Ishikawa (cell line): ENCODE results near the gene BAIAP3.

Source experiments
- CEBPB ChIP-seq: IDR thresholded peaks from 2 replicates; pipeline ENCODE4 v1.6.1; 2012
- CREB1 ChIP-seq: IDR thresholded peaks from 2 replicates; pipeline ENCODE4 v1.6.1; 2012; ENCODE audit warnings: low read depth
- EGR1 ChIP-seq: IDR thresholded peaks from 2 replicates; pipeline ENCODE4 v1.6.1; 2012
- EP300 ChIP-seq: IDR thresholded peaks from 2 replicates; pipeline ENCODE4 v1.6.1; 2012; ENCODE audit warnings: borderline replicate concordance
- FOXM1 ChIP-seq: IDR thresholded peaks from 2 replicates; pipeline ENCODE4 v1.6.1; 2012; ENCODE audit warnings: low read depth, borderline replicate concordance
- MAX ChIP-seq: IDR thresholded peaks from 2 replicates; pipeline ENCODE4 v1.6.1; 2012
- NFIC ChIP-seq: IDR thresholded peaks from 2 replicates; pipeline ENCODE4 v1.6.1; 2012
- RAD21 ChIP-seq: IDR thresholded peaks from 2 replicates; pipeline ENCODE4 v1.6.1; 2012; ENCODE audit warnings: low read depth
- REST ChIP-seq: IDR thresholded peaks from 2 replicates; pipeline ENCODE4 v1.6.1; 2012; ENCODE audit warnings: low read depth, mild to moderate bottlenecking
- TAF1 ChIP-seq: IDR thresholded peaks from 2 replicates; pipeline ENCODE4 v1.6.1; 2012; ENCODE audit warnings: low read depth, mild to moderate bottlenecking
- TCF12 ChIP-seq: IDR thresholded peaks from 2 replicates; pipeline ENCODE4 v1.6.1; 2012; ENCODE audit warnings: low read depth
- TEAD4 ChIP-seq: IDR thresholded peaks from 2 replicates; pipeline ENCODE4 v1.6.1; 2012
- USF1 ChIP-seq: IDR thresholded peaks from 2 replicates; pipeline ENCODE4 v1.6.1; 2012
- YY1 ChIP-seq: IDR thresholded peaks from 2 replicates; pipeline ENCODE4 v1.6.1; 2012; ENCODE audit warnings: low read depth
- ZBTB7A ChIP-seq: IDR thresholded peaks from 2 replicates; pipeline ENCODE4 v1.6.1; 2012; ENCODE audit warnings: low read depth

BAIAP3 gene

GRCh38 chr16:1381612-1382406 is 48.4 kb downstream of the BAIAP3 start:
- TF ChIP-seq CEBPB (no peak), EGR1 (no peak), TCF12 (no peak), TEAD4 (no peak), ZBTB7A (no peak), FOXM1 (no peak), MAX (no peak), YY1 (no peak), NFIC (no peak), EP300 (no peak), TAF1 (no peak), CREB1 (no peak), RAD21 (no peak), USF1 (no peak)

GRCh38 chr16:1383556-1383955 is 50.1 kb downstream of the BAIAP3 start:
- TF ChIP-seq TEAD4 (no peak), ZBTB7A (no peak), MAX (no peak), EP300 (no peak), TAF1 (no peak), CEBPB (no peak), TCF12 (no peak), NFIC (no peak), USF1 (no peak), EGR1 (no peak), YY1 (no peak), REST (no peak), FOXM1 (no peak)

- TF ChIP-seq USF1 (no peak), NFIC (no peak), CEBPB (no peak), TAF1 (no peak), TEAD4 (no peak), FOXM1 (no peak), EGR1 (no peak)
These were observed 51.8 kb downstream of the BAIAP3 start for GRCh38 chr16:1385232-1385631.

- TF ChIP-seq TEAD4 = no peak
- no peak for TF ChIP-seq CREB1
- no peak for TF ChIP-seq TCF12
- TF ChIP-seq REST = no peak
These were observed 53.9 kb downstream of the BAIAP3 start for GRCh38 chr16:1387331-1387730.

GRCh38 chr16:1389762-1390161 is 56.3 kb downstream of the BAIAP3 start:
- TF ChIP-seq CREB1 = no peak
- no peak for TF ChIP-seq TCF12
- no peak for TF ChIP-seq MAX
- no peak for TF ChIP-seq EGR1
- no peak for TF ChIP-seq YY1
- TF ChIP-seq RAD21 = no peak
- TF ChIP-seq CEBPB = no peak
- no peak for TF ChIP-seq EP300
